HG02970 (cell line): Measurements from ENCODE around the gene CBX7.

Experiments used
- ATAC-seq: cut with Tn5 transposase; IDR thresholded peaks from one replicate; pipeline ENCODE4 v1.9.1; 2021; ENCODE audit warnings: mild to moderate bottlenecking, moderate library complexity, moderate number of reproducible peaks; ENCODE audit not compliant: unreplicated experiment, low FRiP score

Gene CBX7

DNA sequence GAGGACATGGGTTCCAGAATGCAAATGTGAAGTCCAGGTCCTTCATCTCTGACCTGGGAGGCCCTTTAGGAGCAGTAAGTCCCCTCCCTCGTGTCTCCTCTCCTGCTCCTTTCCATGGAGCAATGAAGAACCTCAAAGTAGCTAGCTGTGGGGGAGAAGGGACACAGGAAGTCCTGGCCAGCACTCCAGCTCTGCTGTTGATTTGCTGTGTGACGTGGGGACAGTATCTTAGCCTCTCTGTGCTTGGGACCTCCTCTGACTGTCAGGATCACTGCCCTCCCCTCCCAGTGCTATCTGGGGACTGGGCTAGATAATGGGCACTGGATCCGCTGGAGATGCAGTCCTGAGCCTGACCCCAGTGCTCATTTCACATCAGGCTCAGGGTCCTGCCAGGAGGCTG, 56.5 kb downstream of the CBX7 start:
- ATAC-seq, result no peak

GRCh38 chr22:39094717-39095389, 57.6 kb downstream of the CBX7 start:
- ATAC-seq, result no peak

- no peak for ATAC-seq
Observed at GRCh38 chr22:39092111-39092862, 60.2 kb downstream of the CBX7 start.

DNA sequence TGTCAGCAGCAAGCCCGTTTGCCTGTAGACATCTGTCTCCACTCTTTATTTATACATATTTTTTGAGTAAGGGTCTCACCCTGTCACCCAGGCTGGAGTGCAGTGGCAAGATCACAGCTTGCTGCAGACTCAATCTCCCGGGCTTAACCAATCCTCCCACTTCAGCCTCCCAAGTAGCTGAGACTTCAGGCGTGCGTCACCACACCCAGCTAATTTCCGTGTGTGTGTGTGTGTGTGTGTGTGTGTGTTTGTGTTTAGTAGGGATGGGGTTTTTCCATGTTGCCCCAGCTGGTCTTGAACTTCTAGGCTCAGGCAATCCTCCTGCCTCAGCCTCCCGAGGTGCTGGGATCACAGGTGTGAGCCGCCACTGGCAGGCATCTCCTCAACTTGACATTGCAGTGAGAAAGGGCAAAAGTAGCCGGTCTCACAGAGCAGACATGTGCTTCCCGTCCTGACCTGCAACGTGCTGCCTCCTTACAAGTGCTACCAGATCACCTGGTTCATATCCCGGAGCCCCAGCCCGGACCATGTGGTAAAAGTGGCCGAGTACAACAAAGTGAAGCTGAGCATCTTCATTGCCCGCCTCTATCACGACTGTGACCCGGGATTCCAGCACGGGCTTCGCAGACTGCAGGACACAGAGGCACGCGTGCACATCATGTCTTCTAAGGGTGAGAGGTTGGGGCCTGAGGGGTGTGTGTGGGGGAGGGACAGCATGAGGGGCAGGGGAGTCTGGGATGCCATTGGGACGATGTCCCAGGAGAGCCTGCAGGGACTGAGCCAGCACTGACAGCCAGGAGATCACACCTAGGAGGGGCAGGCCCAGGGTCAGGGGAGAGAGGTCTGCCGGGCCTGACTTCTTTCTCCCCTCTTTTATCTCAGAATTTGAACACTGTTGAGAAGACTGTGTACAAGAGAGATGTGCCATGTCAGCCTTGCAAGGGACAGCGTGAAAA, 61.1 kb downstream of the CBX7 start:
- ATAC-seq, result no peak

GRCh38 chr22:39090426-39091064, 61.9 kb downstream of the CBX7 start:
- no peak for ATAC-seq

- no peak for ATAC-seq
Observed at GRCh38 chr22:39089928-39090327, 62.6 kb downstream of the CBX7 start.

DNA sequence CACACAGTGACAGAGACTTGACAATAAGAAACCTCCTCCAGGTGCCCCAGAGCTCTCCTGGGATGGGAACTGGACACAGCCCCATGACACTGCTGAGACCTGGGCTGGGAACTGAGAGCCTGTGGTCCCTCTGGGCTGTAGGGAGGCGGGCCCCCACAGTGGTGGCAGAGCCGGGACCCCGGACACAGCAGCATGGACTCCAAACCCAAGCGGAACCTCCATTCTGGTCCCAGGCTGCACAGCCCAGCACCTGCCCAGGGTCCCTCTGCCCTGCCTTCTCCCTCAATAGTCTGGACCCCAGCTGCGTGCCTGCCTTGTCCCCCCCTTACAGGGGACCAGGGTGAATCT, 63.8 kb downstream of the CBX7 start:
- ATAC-seq, result no peak

- no peak for ATAC-seq
Observed at GRCh38 chr22:39087881-39088684, 64.4 kb downstream of the CBX7 start.

DNA sequence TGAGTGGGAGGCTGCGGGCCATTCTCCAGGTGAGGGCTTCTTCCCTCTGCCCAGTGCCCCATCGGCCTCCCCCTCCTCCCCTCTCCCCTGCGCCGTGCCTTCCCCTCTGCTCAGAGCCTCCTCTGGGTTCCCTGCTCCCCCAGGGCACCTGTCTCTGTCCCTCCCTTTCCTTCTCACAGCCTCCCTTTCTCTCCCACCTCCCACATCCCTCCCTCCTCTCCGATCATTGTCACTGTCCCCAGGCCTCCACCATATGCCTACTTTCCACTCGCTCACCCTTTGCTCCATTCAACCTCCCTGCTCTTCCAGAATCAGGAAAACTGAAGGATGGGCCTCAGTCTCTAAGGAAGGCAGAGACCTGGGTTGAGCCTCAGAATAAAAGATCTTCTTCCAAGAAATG, 65.4 kb downstream of the CBX7 start:
- no peak for ATAC-seq

DNA sequence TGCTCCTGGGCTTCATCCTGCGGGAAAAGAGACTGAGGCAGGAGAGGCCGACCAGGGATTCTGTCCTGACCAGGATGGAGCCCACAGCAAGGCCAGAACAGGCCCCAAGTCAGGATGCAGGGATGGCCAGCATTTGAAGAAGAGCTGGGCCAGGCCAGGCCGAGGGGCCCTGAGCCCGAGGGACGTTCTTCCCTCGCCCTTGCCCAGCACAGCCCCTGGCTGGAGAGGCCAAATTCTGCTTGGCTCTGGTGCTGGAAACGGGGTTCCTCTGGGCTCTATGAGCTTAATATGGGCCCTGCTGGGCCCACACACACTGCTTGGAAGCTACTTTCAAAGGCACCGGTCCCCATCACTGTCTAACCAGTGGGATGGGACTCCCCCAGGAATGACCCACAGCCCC, 67.8 kb downstream of the CBX7 start:
- ATAC-seq, result no peak

DNA sequence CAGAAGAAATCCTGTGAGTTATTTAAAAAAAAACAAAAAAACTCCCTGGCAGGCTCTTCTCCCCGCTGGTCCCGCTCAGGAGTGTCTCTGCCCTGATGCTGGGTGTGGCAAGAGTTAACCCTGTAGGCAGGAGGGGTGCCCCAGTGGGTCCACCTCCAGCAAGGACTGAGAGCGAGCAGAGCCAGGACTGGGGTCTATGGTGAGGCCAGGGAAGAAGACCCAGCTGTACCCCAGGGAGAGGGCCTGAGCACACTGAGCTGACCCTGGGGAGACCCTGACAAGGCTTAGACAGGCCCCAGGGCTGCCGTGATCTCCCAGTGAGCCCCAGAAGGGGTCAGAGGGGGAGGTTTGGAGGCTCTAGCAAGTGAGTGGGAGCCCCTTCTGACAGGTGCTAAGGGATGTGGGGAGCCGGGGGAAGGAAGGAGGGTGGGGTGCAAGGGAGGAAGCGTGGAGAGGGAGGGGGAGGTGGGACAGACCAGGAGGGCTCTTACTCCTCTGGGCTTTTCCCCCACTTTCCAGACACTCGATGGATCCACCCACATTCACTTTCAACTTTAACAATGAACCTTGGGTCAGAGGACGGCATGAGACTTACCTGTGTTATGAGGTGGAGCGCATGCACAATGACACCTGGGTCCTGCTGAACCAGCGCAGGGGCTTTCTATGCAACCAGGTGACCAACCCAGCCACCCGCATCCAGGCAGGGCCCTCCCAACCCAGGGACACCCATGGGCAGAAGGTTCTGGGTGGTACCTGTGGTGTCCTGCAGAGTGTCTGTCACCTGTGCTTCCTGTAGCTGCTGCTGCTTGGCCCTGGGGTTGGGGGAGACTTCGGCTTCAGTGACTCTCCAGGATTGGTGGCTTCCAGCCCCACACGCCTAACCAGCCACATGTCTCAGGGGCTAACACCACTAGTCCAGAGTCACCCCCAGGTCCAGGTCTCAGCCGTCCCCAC, 69.0 kb downstream of the CBX7 start:
- no peak for ATAC-seq

DNA sequence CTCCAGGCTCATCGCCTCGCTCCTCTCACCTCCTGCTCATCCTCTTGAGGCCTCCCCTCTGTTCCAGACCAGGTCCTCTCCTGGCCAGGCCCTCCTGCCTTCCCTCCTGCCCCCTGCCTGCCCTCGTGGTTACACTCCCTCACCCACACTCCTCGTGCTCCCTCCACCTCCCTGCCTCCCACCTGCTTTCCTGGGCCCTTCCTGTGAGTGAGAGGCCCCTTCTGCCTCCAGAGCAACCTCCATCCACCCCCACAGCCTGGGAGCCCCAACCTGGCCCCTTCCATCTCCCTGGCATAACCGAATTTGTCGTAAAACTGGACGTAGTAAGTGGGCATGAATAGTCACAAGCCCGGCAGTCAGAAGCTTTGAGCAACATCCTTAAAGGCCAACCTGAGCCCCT, 70.9 kb downstream of the CBX7 start:
- no peak for ATAC-seq

GRCh38 chr22:39081016-39081415, 71.5 kb downstream of the CBX7 start:
- no peak for ATAC-seq
